A549 treated with AZD9567 at 1 μM for 4 hours (cell line): ENCODE results near the gene MAP3K6. TPM values are rescaled to one million over a fixed set of nuclear protein-coding genes. Genes with fewer than 3 reads are reported as not detected.

Experiments
- total RNA-seq: library from RNA; stranded (reverse); fragments of 200-300 nt; extraction: Qiagen RNA extraction; gene quantifications from 5 replicates; pipeline ENCODE4 v1.2.3, GENCODE V29; 2022; ENCODE audit not compliant: insufficient read depth

The MAP3K6 gene, protein sequence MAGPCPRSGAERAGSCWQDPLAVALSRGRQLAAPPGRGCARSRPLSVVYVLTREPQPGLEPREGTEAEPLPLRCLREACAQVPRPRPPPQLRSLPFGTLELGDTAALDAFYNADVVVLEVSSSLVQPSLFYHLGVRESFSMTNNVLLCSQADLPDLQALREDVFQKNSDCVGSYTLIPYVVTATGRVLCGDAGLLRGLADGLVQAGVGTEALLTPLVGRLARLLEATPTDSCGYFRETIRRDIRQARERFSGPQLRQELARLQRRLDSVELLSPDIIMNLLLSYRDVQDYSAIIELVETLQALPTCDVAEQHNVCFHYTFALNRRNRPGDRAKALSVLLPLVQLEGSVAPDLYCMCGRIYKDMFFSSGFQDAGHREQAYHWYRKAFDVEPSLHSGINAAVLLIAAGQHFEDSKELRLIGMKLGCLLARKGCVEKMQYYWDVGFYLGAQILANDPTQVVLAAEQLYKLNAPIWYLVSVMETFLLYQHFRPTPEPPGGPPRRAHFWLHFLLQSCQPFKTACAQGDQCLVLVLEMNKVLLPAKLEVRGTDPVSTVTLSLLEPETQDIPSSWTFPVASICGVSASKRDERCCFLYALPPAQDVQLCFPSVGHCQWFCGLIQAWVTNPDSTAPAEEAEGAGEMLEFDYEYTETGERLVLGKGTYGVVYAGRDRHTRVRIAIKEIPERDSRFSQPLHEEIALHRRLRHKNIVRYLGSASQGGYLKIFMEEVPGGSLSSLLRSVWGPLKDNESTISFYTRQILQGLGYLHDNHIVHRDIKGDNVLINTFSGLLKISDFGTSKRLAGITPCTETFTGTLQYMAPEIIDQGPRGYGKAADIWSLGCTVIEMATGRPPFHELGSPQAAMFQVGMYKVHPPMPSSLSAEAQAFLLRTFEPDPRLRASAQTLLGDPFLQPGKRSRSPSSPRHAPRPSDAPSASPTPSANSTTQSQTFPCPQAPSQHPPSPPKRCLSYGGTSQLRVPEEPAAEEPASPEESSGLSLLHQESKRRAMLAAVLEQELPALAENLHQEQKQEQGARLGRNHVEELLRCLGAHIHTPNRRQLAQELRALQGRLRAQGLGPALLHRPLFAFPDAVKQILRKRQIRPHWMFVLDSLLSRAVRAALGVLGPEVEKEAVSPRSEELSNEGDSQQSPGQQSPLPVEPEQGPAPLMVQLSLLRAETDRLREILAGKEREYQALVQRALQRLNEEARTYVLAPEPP (N-terminal part only)
- 7.2 to 18.4 TPM (median 15.3 TPM) in 5 replicates for total RNA-seq

DNA sequence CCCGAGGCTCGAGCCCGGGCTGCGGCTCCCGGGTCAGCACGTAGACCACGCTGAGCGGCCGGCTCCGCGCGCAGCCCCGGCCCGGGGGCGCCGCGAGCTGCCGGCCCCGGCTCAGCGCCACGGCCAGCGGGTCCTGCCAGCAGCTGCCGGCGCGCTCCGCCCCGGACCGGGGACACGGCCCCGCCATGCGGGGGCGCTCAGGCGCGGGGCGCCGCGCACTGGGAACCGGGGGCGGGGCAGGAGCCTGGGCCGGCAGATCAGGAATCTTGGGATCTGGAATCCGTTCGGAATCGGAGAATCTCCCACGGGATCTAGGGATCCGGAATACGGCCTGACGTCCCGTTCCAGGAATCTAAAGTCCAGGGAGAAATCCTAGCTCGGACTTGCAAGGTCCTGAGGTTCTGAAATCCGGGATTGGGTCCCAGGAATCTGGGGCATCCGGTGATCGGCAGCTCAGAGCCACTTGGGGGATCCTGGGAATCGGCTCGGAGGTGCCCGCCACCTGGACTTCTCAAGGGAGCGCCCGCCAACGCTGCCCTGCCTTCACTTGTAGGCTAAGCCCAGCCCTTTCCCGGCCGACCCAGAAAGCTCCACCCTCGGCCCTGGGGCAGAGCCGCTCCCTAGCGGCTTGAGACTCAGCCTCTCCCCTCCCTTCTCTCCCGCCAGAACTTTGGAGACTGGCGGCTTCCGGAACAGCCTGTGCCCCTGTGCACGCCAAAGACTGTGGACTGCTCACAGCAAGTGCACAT is at the start of gene MAP3K6:
Gene MAP3K6 (minus strand): TSS at position 551 of the 749 bp plus-strand sequence. CDS start 364 bp downstream, at position 187.

DNA sequence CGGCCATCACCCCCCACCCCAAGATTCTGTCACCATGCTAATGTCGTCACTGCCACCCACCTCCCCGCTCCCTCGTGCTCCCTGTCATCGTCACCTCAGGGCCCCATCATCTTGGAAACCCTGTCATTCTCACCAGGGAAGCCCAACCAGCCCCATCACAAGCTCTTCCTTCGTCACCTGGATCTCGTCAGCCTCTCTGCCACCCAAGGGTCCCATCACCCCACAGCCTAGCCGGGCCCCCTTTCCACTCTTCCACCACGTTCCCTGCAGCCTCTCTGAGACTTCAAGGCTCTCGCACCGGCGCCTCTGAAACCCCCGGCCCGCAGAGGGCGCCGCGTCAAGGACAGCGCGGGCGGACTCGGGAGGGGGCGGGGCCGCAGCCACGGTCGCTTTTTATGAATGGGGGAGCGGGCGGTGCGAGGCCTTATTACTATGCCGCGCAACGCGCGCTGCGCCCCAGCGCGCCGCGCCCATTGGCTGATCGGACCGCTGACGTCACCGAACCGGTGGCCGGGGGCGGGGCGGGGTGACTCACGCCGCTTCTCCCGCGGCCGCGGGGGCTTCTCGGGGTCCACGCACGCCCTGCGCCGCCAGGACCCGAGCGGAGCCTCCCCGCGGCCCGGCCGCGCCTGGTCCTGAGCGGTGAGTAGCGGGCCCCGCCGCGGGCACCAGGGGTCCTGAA is 25.5 kb upstream of the MAP3K6 start, which contains the start of gene GPR3:
Gene GPR3 (plus strand): TSS at position 527 of the 682 bp plus-strand sequence. CDS start 1,177 bp downstream, outside the sequence.

DNA sequence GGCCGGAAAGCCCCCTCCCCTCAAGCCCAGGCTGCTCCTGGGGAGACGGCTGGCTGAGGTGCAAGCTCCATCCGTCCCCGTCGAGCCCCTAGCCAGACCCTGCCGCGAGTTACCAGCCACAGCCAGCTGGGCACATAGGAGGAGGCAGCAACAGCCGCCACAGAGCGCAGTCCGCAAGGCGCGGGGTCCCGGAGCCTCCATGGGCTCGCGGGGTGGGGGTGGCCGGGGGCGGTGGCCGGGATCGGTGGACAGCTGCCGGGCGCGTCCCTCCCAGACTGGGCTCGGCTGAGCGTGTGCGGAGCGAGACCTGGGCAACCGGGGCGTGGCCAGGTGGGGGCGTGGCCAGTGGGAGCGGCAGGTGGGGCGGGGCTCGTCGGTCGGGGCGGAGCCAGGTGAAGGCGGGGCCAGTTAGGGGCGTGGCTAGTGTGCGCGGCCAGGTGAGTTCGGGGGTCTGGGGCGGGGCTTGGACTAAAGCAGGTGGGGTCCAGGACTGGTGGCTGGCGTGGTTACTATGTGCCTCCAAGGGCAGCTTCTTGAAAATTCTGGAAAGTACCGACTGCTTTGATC is 16.4 kb upstream of the MAP3K6 start, which contains the start of gene CD164L2:
Gene CD164L2 (minus strand): TSS at position 295 of the 567 bp plus-strand sequence. CDS start 94 bp downstream, at position 201.

DNA sequence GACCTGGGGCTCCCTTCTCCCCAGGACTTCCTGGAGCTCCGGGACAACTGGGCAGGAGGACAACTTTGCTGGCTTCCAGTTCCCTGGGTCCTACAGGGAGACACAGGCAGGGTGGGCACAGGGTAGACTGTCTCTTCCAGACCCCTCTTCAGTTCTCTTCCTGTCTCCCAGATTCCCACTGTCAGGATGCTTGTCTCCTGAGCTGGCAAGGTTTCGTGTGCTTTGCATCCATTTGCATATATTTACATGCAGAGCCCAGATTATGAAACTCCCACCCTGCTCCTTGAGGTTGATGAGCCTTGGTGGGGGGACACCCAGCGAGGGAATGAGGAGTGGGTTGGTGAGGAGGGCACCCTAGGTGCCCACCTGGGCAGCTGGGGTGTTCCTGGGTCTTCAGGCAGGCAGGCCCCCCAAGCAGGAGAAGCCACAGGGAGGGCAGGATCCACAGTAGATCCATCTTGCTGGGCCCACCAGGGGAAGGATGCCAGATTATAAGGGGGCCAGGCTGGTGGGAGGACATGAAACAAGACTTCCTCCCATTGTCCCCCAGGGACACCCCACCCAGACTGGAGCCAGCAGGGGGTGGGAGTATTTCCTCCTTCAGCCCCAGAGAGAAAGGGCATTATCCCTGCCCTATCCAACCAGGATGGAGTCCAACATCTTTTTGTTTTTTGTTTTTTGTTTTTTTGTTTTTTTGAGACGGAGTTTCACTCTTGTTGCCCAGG is 7.8 kb upstream of the MAP3K6 start, which contains the start of gene FCN3:
Gene FCN3 (minus strand): TSS at position 463 of the 725 bp plus-strand sequence. CDS start 6 bp downstream, at position 457.

DNA sequence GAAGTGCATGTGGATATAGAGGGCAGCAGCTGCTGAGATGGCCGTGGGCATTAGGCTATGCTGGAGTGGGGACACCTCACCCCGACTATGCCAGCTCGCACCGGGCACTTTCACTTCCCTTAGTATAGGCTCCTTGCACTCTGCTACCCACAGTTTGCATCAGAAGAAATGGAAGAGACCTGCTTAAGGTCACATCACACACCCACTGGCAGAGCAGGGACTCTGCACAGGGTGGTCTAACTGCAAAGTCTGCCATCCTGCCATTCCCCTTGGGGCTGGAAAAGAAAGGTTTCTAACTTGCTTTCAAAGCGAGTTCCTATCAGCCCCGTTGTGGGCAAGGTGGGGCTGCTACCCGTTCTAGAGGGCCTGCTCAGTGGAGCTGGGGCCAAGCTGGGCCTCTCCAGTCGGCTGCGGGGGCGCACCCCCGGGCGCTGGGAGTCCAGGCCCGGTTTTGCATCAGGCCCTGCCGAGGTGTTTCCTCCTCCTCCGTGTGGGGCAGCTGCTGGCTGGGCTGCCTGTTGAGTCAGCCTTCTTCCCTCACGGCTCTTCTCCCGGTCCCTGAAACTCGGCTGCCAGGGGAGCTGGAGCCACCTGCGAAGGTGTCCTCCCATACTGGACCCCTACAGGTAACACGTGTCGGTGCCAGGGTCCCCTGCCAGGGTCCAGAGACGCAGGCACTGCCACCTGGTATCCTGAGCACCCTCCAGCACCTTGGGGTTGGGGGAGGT is 25.1 kb downstream of the MAP3K6 start, which contains the start of gene SYTL1:
Gene SYTL1 (plus strand): TSS at position 498 of the 728 bp plus-strand sequence. CDS start 3,313 bp downstream, outside the sequence.

DNA sequence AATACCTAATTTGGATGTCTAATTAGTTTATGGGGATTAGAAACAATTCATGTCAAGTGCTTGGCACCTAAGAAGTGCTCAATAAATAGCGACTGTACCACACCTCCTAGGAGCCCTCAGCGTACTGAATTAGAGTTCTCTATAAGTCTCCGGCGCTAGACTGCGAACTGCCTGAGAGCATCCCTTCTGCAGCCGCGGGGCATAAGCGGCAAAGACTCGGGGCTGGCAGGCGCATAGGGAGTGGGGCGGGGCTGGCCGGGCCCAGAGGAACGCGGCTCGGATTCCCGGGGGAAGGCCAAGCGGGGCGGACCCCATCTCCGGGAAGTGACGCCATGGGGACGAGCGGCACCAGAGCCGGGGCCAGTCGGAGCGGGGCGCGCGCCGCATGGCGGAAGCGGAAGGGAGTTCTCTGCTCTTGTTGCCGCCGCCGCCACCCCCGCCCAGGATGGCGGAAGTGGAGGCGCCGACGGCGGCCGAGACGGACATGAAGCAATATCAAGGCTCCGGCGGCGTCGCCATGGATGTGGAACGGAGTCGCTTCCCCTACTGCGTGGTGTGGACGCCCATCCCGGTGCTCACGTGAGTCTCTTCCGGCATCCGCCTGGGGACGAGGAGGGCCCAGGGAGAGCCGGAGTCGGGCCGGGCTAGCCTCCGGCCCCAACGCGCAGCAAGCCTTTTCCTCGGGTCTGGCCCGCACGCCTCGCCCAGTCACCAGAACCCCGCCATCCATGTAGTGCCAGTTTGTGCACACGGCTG is 44.8 kb downstream of the MAP3K6 start, which contains the start of gene TMEM222:
Gene TMEM222 (plus strand): TSS at position 351 of the 756 bp plus-strand sequence. CDS start 35 bp downstream, at position 386.

Other genes starting within 250 kb of the MAP3K6 start
- gene SLC9A1, start 211.8 kb downstream of the MAP3K6 start, total RNA-seq: 11.6 to 16.8 TPM (median 14.9 TPM) in 5 replicates
- gene WDTC1, start 132.3 kb downstream of the MAP3K6 start, total RNA-seq: 6.3 to 9.2 TPM (median 7.0 TPM) in 5 replicates
- gene TMEM222, start 44.8 kb downstream of the MAP3K6 start, total RNA-seq: 43.8 to 52.6 TPM (median 51.5 TPM) in 5 replicates
- 0.34 to 0.94 TPM (median 0.55 TPM) in 4 of 5 replicates, not detected in the other for gene SYTL1, start 24.9 kb downstream of the MAP3K6 start, total RNA-seq
- gene FCN3, start 7.9 kb upstream of the MAP3K6 start, total RNA-seq: not detected in 5 replicates
- not detected in 5 replicates for gene CD164L2, start 16.4 kb upstream of the MAP3K6 start, total RNA-seq
- 1.6 to 2.0 TPM (median 1.7 TPM) in 4 of 5 replicates, not detected in the other for gene GPR3, start 25.7 kb upstream of the MAP3K6 start, total RNA-seq
- 45.2 to 53.4 TPM (median 50.5 TPM) in 5 replicates for gene WASF2, start 123.2 kb upstream of the MAP3K6 start, total RNA-seq
- 13.8 to 24.9 TPM (median 23.5 TPM) in 5 replicates for gene AHDC1, start 237.2 kb upstream of the MAP3K6 start, total RNA-seq